EL (cell line): ENCODE measurements around the gene GNAS.

ENCODE experiments used
- DNase-seq: peaks from one replicate; pipeline ENCODE4 v3.0.0-alpha.2; 2016

GNAS gene

DNA sequence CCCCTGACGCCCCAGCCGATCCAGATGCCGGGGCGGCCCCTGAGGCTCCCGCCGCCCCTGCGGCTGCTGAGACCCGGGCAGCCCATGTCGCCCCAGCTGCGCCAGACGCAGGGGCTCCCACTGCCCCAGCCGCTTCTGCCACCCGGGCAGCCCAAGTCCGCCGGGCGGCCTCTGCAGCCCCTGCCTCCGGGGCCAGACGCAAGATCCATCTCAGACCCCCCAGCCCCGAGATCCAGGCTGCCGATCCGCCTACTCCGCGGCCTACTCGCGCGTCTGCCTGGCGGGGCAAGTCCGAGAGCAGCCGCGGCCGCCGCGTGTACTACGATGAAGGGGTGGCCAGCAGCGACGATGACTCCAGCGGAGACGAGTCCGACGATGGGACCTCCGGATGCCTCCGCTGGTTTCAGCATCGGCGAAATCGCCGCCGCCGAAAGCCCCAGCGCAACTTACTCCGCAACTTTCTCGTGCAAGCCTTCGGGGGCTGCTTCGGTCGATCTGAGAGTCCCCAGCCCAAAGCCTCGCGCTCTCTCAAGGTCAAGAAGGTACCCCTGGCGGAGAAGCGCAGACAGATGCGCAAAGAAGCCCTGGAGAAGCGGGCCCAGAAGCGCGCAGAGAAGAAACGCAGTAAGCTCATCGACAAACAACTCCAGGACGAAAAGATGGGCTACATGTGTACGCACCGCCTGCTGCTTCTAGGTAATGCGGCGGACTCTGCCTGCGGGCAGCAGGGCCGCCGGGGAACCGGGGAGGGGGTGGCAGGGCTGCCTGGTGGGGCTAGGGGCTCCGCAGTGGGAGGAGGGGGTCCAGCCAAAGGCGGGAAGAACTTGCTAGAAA is 2.3 kb downstream of the GNAS start:
- peak; percentile 20 for DNase-seq

DNA sequence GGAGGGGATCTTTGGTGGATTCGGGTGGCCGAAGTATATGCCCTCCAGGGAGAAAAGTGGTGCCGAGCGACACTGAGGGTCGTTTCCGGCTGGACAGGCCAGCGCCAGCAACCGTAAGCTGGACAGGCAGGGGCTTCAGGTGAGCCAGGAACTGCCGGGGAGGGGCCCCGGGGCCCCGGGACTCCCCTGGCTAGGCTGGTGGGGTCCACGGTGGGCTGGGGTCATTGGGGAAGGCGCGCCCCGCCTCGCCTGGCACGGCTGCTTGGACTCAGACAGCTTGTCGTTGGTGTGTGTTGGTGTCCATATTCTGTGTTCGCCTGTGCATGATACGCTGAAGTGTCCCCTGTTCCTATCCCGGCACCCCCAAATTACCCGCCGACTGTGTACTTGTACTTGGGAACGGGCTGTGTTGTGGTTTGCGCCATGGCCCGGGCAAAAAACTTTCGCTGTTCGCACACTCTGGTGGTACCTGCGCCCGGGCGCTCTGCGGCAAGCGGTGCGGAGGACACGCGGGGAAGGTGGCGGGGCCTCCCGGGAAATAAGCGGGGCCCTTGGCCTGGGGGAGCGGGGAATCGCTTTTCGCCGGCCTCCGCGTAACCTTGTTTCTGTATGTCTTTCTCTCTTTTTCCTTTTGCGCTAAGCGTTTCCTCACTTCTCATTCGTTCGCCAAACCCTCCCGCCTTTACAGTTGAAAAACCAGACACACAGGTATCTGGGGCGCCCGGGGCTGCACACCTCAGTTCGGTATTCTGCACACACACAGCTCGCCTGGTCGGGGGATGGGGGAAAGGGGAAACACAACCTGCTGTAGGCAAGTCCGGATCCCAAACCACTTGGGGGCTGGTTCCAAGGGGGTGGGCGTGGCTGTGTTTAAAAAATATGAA is 3.2 kb downstream of the GNAS start:
- DNase-seq: no peak

DNA sequence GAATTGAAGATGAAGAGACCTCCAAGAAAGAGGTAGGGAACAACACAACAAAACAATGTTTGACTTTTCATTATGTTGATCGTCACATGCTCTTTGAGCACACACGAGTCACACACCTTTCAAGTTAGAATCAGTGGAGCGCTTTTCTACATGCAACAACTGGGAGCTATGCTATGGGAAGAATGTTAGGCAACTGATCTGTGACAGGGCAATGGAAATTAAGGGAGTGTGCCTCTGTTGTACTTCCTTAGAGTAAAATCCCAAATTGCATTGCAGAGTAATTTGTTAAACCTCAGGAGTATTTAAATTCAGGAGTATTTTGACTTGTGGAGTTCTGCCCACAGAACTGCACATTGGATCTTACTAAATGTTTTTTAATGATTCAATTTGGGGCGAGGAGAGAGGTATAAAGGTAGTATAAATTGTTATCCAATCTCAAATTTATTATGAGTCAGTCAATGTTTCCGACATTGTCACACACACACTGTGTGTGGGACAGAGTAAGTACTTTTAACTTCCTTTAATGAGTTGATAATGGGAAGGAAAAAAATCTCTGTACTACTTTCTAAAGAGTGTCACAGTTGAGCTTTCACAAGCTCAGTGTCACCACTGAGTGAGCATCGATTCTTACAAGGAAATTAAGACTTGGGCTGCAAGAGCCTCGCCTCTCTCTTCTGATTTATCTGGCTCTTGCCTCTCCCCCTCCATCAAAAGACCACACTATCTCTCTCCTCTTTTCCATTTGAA is 10.7 kb downstream of the GNAS start:
- no peak for DNase-seq

DNA sequence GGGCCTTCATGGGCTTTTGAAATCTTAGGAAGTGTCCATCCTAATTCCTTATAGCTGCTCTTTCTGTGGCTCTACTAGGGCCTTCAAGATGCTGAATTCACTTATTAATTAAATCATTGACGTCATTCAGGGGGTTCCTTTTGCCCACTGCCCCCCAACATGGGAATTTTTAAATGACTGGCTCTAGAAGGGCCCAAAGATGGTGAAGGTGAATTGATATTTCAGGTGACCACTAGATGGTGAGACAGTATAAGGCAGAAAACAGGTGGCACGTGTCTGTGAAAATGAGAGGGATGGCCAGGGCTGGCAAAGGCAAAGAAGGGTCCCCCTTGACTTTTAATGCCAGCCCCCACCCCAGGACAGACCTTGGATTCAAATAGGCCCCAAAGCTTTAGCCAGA is 11.8 kb downstream of the GNAS start:
- no peak for DNase-seq

DNA sequence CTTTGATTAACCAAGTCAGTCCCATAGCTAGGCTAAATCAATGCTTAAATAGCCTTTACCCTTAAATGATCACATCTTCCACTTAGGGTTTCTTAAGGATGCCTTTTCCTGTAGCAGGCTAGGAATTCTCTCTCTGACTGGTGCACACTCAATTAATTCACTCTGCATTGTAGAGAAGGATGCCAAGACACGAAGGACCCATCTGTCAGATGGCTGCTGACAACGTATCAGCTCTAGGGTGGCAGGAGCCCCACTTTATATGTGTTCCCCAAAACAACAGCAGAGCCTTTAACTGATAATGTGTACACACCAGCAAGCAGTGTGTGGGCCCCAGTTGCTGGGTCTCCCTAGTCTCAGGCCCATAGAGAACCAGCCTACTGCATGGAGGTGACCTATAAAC is 13.3 kb downstream of the GNAS start:
- DNase-seq: no peak

DNA sequence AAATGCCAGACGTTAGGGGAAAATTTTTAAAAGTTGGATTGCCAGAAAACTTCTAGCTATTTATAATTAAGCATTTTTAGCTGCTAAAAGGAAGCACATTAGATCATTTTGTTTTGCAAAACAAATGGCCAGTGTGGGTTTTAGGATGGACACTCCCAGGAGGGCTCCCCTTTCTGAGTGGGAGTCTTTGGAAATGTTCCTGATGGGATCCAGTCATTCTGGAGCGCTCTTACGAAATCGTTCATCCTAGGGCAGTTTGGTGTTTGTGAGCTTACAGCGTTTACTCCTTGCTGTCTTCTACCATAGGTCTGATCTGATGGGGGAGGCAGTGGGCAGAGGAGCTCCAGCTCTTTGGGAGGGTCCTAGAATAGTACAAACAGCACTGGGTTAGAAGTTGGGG is 14.7 kb downstream of the GNAS start:
- no peak for DNase-seq

DNA sequence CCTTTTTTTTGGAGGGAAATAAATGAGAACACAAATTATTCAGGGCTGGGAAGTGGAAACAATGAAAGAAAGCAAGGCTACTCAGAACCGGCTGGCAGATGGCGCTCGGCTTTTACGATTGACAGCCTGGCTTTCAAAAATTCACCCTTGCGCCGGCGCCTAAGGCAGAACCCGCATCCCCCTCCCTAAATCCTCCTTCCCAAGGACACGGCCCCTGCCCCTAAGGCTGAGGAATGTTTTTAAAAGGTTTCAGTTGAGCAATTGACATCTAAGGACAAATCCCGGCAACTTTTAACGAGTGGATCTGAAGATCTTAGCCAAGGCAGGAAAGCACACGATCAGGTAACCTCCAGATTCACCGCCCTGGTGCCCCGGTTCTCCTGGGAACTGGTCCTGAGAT is 16.3 kb downstream of the GNAS start:
- DNase-seq: no peak

DNA sequence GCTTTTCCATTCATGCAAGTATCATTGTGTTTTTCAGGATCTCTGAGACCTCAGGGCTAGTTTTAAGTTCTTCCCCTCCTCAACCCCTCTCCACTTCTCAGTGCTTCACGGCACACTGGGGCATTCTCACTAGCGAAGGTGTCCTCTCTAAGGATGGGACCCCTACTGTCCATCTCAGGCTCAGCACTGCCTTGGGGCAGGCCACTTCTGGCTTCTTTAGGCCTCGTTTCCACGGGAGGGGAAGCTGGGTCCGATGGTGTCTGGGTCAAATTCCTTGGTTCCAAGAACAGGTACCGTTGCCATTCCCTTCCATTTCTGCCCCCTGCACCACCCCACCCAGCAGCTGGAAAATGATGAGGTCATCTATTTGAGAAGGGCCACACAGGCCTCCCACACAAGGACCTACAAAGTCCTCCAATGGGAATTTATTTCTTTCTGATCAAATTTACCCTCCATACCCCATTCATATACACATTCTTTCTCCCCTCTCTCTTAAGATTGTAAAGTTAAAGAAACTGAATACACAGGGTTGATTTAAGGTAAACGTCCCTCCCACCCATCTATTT is 17.2 kb downstream of the GNAS start:
- no peak for DNase-seq

DNA sequence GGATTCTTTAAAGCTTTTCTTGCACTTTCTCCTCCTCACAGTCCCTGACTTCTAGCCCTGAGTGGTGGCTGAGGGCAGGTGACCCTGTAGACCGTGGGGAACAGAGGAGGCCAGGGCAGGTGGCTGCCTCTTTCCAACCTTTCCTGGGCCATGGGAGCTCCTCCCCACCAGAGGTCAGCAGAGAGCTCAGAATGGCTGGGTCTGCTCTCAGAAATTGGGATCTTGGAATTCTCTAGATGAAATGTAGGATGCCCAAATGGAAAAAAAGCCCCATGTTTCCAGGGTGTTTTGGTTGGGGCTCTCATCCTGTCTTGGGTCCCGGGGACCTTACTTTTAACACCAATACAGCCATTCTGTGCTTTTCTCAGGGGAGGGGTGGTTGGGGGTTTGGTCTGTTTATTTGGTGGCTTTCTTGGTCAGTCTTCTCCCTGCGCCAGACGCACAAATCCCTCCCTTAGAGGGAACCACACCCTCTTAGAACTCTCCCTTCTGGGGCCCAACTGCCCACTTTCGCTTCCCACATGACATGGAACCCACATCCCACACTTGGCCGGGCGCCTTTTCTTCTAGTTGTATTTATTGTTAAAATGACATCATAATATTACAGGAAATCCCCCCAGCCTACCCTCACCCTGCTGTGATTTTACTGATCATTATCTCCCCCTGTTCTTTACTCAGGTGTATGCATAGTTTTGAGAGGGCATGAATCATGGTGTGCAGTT is 17.9 kb downstream of the GNAS start:
- DNase-seq: peak; percentile 61

DNA sequence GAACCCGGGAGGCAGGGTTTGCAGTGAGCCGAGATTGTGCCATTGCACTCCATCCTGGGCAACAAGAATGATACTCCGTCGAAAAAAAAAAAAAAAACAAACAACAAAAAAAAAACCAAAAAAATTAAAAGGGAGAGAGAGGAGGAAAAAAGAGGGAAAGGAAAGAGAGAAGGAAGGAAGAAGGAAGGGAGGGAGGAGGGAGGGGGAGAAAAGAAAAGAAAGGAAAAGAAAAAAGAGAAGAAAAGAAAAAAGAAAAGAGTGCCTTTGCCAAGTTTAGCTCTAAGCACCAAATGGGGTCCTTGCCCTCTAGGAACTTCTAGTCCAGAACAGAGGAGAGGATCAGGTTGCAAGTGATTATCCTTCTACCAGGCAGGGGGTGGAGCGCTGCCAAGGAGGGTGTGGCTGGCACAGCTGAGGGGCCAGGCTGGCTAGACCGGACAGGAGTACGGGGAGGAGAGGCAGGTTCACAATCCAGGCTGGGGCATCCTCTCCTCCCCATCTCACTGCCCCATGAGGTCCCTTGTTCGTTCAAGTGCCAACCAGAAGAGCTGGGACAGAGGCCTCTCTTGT is 19.1 kb downstream of the GNAS start:
- no peak for DNase-seq

DNA sequence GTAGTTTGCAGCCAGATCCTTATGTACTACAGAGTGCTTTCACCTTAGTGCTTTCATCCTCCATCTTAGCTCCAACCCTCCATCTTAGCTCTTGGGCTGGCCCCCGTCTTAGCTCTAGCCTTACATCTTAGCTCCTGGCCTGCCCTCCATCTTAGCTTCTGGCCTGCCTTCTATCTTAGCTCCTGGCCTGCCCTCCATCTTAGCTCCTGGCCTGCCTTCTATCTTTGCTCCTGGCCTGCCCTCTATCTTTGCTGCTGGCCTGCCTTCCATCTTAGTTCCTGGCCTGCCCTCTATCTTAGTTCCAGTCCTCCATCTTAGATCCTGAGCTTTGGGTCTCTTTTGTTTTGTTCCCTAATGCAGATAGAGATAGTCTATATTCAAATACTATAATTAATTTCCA is 22.0 kb downstream of the GNAS start:
- DNase-seq: no peak

DNA sequence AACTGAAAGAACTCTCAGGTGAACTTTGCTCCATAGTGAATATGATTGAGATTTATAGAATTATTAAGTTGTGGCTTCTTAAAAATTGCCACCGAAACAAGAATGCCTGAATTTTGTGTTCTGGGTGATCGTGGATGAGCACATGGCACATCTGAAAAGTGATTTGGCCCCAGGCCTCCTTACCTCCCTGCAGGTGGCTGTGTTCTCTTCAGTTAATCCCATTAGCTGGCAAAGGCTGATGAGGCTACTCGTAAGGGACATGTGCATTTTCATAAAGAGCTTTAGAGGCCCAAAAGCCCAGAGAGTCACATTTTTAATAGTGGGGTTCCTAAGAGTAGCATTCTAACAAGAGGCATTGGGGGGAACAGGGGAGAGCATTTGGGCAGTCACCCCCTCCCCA is 22.6 kb downstream of the GNAS start:
- DNase-seq: no peak

DNA sequence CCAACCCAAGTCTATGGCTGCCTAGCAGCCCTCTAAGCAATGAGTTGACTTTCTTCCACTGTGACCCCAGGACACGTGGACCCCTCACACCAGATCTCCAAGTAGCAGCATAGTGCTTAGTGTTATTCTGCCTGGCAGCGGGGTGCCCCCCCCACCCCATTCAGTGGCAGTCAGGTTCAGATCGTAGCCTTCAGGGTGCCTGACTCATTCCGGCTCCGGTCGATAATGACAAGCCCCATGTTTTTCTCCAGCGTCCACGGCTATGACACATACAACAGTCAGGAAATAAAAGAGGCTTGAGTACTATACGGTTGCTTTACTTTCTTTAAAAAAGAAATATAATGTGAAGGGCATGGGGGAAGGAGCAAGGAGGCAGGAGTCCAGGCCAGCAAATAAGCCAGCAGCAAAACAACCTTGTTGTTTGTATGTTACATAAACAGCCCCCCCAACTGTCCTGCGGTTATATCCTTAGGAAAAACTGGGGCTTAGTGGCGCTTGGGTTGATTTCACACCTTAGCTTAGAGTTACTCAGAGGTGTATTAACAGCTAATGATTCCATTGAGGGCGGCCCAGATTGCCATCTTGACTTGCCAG is 23.1 kb downstream of the GNAS start:
- DNase-seq: peak; percentile 84

DNA sequence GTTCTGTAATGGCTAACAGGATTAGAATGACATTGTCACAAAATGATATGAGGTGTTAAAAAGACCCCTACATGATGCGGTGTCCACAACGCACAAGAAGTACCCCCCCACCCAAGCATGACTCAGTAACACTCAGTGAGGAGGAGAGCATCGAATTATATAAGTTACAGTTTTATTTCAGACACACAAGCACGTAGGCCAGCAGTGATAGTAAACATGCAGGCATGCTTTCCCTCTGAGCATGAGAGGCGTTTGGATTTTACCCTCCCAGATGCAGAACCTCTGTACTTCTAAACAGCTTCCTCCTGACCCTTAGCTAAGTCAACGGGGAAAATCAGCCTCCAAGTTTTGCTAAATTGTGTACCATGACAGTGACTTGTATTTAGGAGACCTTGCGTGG is 23.9 kb downstream of the GNAS start:
- DNase-seq: no peak

DNA sequence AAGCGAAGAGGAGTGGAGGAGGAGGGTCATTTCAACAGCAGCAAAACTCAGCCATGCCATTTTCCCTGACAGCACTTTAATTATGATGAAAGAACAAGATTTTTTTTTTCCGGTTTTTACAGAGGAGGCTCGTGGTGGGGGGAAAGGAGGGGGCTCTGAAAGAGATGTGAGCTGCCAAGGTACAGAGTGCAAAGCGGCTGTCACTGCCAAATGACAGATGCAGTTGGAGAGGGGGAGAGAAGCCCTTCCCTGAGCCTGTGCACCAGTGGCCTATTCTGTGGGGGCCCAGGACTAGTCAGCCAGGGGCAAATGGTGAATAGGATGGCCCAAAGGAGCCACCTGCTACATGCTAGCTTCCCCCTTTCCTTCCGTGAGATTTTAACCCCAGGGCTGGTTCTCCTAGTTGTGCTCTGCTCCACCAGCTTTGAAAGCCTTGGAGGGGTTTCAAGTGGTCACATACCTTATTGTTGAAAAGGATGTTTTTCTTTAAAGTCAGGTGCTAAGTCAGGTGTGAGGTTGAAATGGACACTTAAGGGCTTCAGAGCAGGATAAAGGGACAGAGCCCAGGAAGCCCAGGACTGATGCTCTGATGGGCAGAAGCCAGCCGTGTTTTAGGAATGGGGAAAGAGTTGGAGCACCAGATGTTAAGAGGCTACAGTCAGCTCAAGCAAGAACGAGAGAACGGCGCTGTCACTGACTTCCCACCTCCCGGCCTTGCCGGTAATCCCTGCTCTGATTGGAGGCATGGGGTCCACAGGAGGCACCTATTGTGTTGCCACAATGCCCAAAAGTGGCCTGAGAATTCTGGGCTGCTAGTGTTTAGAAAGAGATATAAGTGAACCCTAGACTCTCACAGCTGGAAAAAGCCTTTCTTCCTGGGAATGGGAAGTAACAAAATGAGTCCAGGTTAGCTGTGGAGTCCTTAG is 24.8 kb downstream of the GNAS start:
- no peak for DNase-seq

DNA sequence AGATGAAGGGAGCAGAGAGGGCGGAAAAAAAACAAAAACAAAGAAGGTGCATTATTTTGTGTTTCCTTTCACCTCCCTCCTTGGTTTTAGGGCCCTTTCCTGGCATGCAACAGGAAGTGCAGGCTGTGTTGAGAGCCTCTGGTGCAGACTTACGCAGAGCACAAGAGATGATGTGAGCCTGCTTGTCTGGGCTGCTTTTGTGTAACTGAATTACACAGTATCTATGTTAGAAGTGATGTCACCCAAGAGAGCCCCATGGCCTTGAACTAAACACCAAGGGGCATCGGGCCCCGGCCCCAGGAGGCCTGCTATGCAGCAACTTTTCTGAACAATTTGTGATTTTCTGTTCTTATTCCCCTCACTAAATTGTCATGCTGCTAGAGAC is 25.5 kb downstream of the GNAS start:
- DNase-seq: no peak

DNA sequence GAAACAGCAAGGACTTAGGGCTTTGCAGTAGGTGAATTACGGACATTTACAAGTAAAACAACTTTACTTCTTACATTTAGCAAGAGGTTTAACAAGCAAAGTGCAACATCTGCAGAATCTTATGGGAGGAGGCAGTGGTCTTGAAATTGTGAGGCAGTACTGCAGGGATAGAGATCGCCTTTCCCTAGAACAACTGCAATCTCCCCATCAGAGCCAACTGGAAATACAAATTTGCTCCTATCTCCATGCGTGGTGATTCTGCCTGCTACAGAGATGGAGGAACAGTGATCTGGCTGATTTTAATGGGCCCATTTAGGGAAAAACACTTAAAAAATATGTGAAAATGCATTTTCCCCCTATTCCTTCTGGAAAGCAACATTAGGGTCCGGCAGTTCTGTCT is 25.9 kb downstream of the GNAS start:
- DNase-seq: no peak

DNA sequence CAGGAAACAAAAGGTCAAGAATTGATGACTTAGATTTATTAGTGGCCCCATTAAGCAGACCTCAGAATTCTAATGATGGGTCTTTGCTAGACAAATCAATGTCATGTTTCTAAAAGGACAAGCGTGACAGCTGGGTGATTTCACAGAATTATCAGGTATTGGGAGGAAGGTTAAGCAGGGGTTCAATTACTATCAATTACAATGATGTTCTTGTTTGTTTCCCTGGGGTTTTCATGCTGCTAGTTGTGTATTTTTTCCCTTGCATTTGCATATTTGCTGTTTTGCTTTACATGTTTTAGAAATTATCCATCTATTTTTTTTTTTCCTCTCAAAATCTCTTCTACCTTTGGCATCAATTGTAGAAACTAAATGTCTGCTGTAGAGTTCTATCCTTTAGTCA is 27.9 kb downstream of the GNAS start:
- DNase-seq: no peak

DNA sequence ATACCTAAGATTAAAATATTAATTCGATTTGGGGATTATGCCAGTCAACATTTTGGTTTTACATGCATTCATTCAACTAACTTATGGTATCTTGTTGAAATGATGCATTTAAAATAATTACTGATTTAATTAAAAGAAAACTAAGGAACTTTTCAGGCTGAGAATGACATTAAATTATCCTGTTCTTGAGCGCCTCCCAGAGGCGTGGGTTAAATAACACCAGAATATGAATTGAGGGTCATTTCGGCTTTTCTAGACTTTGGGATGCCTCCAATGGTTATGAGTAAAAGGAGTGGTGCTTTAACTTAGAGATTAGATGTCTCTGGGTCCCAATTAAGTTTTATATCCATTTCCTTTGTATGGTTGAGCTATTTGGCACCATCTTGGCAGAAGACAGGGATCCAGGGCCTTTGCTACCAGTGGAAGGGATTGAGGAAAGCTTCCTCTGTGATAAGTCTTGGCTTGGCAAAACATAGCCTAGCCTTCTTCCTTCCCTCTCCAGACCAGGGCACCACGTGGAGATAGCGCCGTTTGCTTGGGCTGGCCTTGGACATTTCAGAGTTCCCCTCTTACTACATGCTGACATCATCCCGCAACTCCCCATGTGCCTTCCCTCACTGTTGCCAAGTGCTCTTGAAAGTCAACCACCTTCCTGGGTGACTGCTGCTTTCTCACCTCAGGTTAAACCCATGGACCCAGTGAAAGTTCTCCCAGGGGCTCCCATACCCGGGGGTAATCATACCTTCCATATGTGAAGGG is 28.7 kb downstream of the GNAS start:
- DNase-seq: no peak

DNA sequence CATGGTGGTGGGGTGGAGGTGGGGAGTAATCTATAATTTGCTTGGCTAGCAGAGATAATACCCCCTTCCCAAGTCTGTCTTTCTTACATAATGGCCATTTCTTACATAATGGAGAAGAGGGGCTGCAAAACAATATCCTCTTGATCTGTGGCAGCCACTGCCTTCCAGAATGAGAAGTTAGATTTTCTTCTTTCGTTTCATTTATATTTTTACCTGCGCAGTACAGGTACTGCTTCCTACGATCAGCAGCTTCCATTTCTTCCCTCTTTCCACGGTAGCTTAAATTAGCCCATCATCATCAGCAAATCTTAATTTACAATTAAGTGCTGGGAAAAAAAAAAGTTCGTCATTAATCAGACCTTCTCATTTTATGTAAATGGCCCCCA is 30.2 kb downstream of the GNAS start:
- no peak for DNase-seq
